ENCODE data around the gene CNOT1.

DNA sequence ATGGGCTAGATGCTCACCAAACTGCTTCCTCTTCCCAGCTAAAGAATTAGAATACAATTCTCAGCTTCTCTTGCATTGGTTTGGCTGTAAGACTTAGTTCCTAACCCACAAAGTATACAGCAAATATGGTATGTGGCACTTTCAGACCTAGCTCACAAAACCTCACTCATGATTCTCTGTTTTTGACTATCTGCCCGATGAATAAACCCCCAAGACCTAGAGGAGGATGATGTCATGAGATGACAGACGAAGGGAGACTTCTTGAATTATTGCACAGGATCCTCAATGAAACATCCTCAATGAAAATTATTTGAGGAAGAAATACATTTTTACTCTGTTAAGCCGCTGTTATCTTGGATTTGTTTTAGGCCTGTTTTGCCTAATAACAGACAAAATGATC is 14.3 kb downstream of the CNOT1 start:
- TF ChIP-seq, protein P1, sequence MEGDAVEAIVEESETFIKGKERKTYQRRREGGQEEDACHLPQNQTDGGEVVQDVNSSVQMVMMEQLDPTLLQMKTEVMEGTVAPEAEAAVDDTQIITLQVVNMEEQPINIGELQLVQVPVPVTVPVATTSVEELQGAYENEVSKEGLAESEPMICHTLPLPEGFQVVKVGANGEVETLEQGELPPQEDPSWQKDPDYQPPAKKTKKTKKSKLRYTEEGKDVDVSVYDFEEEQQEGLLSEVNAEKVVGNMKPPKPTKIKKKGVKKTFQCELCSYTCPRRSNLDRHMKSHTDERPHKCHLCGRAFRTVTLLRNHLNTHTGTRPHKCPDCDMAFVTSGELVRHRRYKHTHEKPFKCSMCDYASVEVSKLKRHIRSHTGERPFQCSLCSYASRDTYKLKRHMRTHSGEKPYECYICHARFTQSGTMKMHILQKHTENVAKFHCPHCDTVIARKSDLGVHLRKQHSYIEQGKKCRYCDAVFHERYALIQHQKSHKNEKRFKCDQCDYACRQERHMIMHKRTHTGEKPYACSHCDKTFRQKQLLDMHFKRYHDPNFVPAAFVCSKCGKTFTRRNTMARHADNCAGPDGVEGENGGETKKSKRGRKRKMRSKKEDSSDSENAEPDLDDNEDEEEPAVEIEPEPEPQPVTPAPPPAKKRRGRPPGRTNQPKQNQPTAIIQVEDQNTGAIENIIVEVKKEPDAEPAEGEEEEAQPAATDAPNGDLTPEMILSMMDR (IDR thresholded peaks at IDR 0.05; ENCODE audit: low read depth, low read length, poor library complexity, severe bottlenecking), result no peak
- TF ChIP-seq EZH2phosphoT487 (IDR thresholded peaks at IDR 0.05; ENCODE audit: borderline replicate concordance, low read length), result no peak

Data from DOHH2 (cell line).